Measurements from ENCODE around the gene CMSS1. TPM values are rescaled to one million over a fixed set of nuclear protein-coding genes. Genes with fewer than 3 reads are reported as not detected.

CMSS1 gene
- total RNA-seq, 1 experiment from 2014 or later, result 64.1 TPM

DNA sequence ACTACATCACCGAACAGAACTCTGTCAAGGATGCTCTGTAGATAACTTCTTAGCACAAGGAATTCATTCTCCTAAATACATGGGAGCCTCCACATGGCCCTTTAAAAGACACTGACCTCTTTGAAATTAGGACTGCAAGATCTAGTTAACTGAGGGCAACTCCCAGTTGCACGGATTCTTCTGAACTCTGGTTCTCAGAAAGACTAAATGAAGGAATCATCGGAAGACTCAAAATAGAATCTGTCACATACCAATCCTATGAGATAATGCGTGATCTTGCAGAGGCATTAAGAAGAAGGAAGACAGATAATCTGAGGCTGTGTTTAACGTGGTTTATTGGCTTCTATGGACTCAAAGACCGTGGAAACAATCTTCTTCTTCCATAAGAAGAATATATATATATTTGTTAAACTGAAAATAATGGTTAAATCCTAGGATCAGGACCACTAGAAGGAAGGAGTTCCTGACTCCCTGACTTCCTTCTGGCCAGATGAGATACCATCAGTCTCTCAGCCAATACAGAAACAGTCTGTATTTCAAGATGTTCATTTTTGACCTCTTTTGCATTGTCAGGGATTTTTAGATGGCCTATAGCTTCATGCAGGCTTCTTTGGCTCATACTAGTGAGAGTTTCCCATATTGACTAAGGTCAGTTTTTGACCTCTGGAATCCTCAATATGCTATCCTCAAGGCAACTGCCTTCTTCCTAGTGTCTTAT is 409.2 kb downstream of the CMSS1 start:
- Histone ChIP-seq H3K27me3 (ENCODE audit: insufficient read depth, low read length) (no peaks in the 10 kb centered on the region), H2AFZ (ENCODE audit: low read depth, low read length, poor library complexity, severe bottlenecking) (no peak overlapping the region), H3K9me2 (ENCODE audit: insufficient read depth) (no peaks in the 10 kb centered on the region), H3K9me3 (ENCODE audit: control insufficient read depth in 1 of 2, insufficient read depth in 1 of 2, low read depth in 1 of 2, low read length in 2 of 2) (no peaks in the 10 kb centered on the region), H3K79me2 (ENCODE audit: insufficient read depth, low read length) (no peaks in the 10 kb centered on the region), H3K4me3 (replicated peaks in 1 of 2; ENCODE audit: low read depth in 1 of 2, low read length in 2 of 2) (no peak overlapping the region), H3K4me1 (ENCODE audit: control insufficient read depth in 1 of 2, insufficient read depth in 2 of 2, low read length in 2 of 2) (no peaks in the 10 kb centered on the region), H4K20me1 (ENCODE audit: insufficient read depth) (no peaks in the 10 kb centered on the region), H3K4me2 (ENCODE audit: low read length) (no peak overlapping the region), H3K27ac (ENCODE audit: low read depth, low read length) (no peak overlapping the region), H3K36me3 (ENCODE audit: control insufficient read depth in 1 of 2, insufficient read depth in 2 of 2, low read length in 2 of 2) (no peaks in the 10 kb centered on the region), H3K9ac (ENCODE audit: low read length) (no peak overlapping the region)
- ATAC-seq (no peak), DNase-seq (ENCODE audit: low read depth, low spot score) (no peak)
- RAD21 ChIA-PET (ENCODE audit: low non-redundant PET in 1 of 2, low total read pairs in 2 of 2, uncharacterized antibody in 2 of 2, unreplicated experiment in 2 of 2), result no interaction called here
- POLR2A ChIA-PET, result interaction anchor here (1.0 kb wide), 1 partner anchor 100 kb away, joined by 3 read pairs; no protein-coding TSS in a partner anchor
- BruUV-seq (replicated peaks), result no TSS peak
- intact Hi-C loops (cut with micrococcal nuclease), result no loop called here
- TF ChIP-seq, protein P1, sequence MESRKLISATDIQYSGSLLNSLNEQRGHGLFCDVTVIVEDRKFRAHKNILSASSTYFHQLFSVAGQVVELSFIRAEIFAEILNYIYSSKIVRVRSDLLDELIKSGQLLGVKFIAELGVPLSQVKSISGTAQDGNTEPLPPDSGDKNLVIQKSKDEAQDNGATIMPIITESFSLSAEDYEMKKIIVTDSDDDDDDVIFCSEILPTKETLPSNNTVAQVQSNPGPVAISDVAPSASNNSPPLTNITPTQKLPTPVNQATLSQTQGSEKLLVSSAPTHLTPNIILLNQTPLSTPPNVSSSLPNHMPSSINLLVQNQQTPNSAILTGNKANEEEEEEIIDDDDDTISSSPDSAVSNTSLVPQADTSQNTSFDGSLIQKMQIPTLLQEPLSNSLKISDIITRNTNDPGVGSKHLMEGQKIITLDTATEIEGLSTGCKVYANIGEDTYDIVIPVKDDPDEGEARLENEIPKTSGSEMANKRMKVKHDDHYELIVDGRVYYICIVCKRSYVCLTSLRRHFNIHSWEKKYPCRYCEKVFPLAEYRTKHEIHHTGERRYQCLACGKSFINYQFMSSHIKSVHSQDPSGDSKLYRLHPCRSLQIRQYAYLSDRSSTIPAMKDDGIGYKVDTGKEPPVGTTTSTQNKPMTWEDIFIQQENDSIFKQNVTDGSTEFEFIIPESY (IDR thresholded peaks at IDR 0.05; ENCODE audit: extremely low read depth, insufficient replicate concordance, low read length), result no peak
- TF ChIP-seq EGR1 (IDR thresholded peaks at IDR 0.05; ENCODE audit: low read depth) (no peak), CBX3 (IDR thresholded peaks at IDR 0.05; ENCODE audit: low read depth) (no peak), SP1 (IDR thresholded peaks at IDR 0.05; ENCODE audit: low read depth) (no peak), JUND (IDR thresholded peaks at IDR 0.05) (no peak), YY1 (IDR thresholded peaks at IDR 0.05; ENCODE audit: extremely low read depth, insufficient replicate concordance, low read depth, low read length) (no peak), POLR2AphosphoS5 (IDR thresholded peaks at IDR 0.05; ENCODE audit: low read depth, low read length) (no peak), ZFX (IDR thresholded peaks at IDR 0.05) (no peak), EZH2phosphoT487 (IDR thresholded peaks at IDR 0.05; ENCODE audit: borderline replicate concordance) (no peak), CTCF (IDR thresholded peaks at IDR 0.05 in 2 of 3, conservative IDR thresholded peaks at IDR 0.05 in 1 of 3; ENCODE audit: borderline replicate concordance in 1 of 3, insufficient read depth in 1 of 3, low read depth in 2 of 3, low read length in 2 of 3) (no peak), FOSL1 (IDR thresholded peaks at IDR 0.05; ENCODE audit: low read depth) (no peak), REST (IDR thresholded peaks at IDR 0.05; ENCODE audit: low read depth) (no peak), POLR2A (IDR thresholded peaks at IDR 0.05; ENCODE audit: borderline replicate concordance, extremely low read depth, insufficient read depth, insufficient read length) (no peak), ATF3 (IDR thresholded peaks at IDR 0.05) (no peak), ELF1 (IDR thresholded peaks at IDR 0.05; ENCODE audit: borderline replicate concordance, low read depth) (no peak), TCF7L2 (IDR thresholded peaks at IDR 0.05; ENCODE audit: borderline replicate concordance, extremely low read depth, insufficient read depth, insufficient read length) (no peak), SIN3A (IDR thresholded peaks at IDR 0.05; ENCODE audit: low read depth) (no peak), CEBPB (IDR thresholded peaks at IDR 0.05; ENCODE audit: low read depth) (no peak)
- CTCF ChIA-PET, result no interaction called here
